IPS-NIHi7 (cell line): ENCODE measurements around the gene GALNT6.

Experiments used
- DNase-seq: peaks from one replicate; pipeline ENCODE4 v3.0.0; 2012; ENCODE audit warnings: mixed read lengths; ENCODE audit errors: extremely low spot score

Gene GALNT6, protein sequence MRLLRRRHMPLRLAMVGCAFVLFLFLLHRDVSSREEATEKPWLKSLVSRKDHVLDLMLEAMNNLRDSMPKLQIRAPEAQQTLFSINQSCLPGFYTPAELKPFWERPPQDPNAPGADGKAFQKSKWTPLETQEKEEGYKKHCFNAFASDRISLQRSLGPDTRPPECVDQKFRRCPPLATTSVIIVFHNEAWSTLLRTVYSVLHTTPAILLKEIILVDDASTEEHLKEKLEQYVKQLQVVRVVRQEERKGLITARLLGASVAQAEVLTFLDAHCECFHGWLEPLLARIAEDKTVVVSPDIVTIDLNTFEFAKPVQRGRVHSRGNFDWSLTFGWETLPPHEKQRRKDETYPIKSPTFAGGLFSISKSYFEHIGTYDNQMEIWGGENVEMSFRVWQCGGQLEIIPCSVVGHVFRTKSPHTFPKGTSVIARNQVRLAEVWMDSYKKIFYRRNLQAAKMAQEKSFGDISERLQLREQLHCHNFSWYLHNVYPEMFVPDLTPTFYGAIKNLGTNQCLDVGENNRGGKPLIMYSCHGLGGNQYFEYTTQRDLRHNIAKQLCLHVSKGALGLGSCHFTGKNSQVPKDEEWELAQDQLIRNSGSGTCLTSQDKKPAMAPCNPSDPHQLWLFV

DNA sequence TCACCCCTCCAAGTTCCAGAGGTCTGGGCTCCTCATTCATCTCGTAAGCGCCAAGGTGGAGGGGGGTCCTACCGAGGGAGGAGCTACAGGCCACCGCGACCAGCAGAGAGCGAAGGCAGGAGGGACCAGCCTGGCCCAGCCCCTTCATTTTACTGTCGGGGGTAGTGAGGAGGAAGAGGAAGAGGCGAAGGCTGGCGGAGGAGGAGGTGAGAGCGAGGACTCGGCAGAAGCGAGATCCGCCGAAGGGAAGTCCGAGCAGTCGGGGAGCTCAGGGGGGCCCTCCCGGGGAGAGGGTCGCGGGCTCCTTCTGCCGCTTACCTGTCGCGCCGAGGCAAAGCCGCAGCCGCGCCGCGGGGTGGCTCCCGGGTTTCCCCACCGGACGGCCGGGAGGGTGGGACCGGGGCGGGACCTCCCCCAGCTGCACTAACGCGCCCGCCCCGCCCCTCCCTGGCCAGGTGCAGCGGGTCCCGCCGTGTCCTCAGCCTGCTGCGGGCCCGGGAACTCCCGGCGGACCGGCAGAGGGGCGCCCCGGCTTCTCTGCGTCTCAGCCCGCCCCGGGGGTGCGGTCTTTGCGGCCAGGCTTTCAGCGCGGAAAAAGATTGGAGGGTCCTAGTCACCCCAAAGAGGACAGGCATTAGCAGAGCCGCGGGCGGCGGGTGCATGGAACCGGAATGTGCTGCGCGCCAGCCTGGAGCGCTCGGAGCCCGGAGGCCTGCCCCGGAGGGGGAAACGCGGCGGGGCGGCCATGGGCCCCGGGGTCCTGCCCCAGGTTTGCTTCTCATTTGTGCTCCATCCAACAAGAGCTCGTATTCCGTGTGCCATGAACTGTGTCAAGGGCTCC is at the start of gene GALNT6:
GALNT6 (minus strand) TSS at position 124 of the 841 bp plus-strand sequence. CDS start 11,625 bp downstream, outside the sequence.
- DNase-seq = peak; percentile 84

DNA sequence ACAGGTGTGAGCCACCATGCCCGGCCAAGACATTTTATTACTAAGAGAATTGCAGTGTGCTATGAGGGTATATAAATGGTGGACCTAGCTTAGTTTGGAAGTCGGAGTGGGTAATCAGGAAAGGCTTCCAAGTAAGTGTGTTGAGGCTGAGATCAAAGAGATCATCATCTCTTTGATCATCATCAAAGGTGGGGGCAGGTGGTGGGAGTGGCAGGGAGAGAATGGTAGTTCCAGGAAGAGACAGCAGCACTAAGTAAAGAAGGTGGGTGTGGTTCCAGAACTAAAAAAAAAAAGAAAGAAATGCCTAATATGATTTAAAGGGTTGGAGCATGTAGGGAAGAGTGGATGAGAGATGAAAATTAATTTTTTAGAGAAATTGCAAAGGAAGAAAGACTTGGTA is 48.1 kb upstream of the GALNT6 start:
- DNase-seq = no peak

DNA sequence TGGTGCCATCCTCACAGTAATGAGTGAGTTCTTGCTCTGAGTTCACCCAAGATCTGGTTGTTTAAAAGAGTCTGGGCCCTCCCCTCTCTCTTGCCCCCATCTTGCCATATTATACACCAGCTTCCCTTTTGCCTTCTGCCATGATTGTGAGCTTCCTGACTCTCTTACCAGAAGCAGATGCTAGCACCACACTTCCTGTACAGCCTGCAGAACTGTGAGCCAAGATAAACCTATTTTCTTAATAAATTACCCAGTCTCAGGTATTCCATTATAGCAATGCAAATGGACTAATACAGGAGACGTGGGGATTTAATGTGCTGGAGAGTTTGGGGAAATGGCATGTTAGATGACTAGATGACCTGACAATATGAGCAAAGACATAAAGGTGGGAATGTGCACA is 46.2 kb upstream of the GALNT6 start:
- no peak for DNase-seq

DNA sequence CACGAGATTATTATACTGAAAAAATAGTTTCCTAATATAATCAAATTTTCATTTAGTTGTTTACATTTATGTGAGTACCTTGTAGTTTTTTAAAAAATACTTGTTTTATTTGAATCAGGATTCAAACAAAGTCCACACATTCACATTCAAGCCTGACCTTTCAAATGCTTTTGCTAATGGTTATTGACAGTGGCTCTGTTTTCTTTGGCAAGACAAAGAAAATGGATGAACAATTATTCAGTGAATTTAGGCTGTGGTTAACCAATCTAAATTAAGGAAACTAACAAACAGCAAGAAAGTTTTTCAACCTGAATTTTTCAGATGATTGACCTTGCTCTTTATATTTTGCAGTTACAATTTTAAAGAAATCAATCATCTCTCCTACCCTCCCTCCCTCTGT is 43.1 kb upstream of the GALNT6 start:
- DNase-seq = no peak

DNA sequence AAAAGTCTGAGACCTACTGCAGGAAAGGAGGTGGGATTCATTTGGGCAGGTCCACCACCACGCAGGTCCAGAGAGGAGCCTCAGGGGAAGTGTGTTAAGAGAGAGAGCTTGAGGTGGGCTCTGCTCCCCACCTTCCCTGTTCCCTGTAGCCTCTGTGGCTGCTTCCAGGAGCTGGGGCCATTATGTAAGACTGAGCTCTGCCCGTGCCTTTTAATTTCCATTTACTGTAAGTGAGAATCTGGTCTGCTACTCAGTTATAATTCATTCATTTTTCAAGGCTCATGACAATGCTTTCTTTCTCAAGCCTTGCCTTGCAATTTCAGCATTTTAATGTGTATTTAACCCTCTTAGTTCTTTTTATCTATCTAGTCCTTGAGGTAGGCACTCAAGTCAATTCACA is 41.7 kb upstream of the GALNT6 start:
- no peak for DNase-seq

DNA sequence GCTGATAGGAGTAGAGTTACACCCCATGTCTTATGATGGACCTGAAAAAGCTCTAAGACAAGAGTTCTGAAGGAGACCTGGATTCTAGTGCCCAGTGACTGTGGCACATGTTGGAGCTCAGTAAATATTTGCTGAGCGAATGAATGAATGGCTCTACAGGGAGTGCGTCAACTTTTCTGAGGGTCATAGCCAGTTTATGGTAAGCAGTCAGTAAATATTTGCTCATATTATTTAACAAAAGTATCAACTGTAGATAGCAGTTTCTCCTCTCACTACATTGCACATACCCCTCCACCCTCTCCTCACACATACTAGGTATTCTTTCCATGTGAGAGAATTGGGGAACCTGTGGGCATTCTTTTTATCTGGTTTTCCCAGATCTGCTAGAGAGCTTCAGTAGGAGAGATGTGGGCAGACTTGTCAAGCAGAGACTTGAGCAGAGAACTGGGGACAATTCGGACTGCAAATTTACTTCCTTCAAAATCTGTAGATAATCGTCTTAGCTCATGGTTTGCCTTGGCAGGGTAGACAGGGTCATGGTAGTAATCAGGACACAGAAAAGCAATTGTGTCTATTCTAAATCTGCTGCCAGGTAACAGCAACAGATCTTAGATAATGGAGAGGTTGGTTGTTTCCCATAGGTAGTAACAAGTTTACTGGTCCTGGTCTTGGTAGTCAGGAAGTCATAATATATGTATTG is 39.1 kb upstream of the GALNT6 start:
- no peak for DNase-seq

DNA sequence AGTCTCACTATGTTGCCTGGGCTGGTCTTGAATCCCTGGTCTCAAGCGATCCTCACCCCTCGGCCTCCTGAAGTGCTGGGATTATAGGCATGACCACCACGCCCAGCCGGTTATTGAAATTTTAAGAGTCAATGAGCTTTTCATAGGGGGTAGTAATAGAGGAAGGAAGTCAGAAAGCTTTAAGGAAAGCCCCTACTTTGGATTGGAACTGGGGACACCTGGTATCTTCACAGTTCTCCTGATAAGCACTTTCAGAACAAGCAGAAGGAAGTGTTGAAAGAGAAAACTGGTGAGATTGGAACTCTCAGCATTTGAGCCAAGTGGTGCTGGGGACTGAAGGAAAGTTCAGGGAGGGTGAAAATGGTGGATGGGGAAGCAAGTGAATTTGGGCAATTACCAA is 38.5 kb upstream of the GALNT6 start:
- DNase-seq = no peak

DNA sequence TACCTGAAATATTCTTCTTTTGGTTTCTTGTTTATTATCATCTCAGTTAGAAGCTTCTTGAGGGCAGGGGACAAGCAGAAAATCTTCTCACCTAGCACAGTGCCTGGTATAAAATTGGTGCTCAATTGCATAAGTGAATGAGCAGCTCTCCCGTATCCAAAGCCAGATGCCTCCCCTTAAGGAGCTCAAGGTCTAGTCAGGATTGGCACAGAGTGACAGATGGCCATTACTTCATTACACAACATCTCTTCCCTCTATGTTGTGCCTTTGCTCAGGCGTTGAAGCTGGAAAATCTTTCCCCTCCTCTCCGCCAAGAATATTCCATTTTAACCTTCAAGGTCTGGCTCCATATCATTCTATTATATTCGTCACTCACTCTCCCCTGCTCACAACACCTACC is 37.0 kb upstream of the GALNT6 start:
- DNase-seq = no peak

DNA sequence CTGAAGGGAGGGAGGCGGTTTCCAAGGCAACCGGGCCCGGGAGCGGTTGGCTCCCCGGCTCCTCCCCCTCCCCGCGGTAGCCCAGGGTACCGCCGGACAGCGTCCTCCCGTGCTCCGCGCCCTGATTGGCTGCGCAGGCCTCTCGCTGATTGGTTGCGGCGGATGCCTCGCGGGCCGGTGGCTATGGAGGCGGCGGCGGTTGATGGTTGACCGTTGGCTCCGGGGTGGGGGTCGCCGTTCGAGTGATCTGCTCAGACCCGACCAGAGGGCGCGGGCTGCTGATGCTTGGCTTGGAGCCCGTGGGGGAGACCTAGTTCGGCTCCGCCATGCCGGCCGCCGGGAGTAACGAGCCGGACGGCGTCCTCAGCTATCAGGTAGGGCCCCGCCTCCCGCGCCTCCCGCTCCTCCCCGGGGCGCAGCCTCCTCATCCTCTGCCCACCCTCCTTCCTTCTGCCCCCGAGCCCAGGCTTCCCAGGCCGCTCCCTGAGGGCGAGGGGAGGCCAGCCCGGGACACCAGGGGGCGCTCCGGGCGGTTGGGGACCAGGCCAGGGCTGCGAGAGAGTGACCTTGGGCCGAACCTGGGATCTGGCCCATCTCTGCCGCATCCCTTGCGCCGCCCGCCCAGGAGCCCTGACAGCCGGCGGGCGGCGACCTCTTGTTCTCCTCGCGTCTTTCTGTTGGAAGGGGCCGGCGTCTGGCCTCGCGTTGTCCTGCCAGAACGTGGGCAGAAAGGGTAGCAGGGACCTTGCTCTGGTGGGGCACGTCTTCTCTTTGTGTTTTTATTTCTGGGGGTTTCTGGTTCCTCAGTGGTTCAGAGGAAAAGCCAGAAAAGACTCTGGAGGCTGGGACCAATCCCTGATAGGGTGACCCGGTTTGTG is 33.7 kb upstream of the GALNT6 start, which contains the start of gene SLC4A8:
SLC4A8 (plus strand) TSS at position 170 of the 878 bp plus-strand sequence; CDS start at position 327, 157 bp downstream.
- peak; percentile 100 for DNase-seq

DNA sequence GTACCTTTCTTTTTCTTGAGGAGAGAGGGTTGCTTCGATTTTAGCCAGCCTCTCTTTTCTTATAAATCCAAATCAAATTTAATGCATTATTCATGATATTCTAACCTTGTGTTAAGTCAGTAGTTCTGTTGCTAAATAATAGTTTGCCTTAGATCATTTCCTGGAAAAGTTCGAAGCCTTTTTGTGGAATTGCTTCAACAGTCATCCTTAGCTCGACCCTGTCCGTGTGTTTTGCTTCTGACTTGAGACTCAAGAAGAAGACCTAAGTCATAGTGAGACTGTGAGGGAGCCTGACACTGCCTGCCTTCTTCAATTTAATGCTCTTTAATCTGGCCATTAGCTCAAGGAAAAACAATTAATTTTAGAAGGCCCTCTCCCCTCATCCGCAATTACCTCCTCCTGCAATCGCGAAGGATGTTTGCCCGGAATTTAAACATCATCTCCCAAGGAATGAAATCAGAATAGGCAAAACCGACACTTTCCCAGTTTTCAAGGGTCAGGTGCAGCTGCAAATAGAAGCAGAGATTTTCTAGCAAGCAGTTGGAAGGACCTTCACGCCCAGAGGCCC is 33.0 kb upstream of the GALNT6 start:
- DNase-seq = no peak

DNA sequence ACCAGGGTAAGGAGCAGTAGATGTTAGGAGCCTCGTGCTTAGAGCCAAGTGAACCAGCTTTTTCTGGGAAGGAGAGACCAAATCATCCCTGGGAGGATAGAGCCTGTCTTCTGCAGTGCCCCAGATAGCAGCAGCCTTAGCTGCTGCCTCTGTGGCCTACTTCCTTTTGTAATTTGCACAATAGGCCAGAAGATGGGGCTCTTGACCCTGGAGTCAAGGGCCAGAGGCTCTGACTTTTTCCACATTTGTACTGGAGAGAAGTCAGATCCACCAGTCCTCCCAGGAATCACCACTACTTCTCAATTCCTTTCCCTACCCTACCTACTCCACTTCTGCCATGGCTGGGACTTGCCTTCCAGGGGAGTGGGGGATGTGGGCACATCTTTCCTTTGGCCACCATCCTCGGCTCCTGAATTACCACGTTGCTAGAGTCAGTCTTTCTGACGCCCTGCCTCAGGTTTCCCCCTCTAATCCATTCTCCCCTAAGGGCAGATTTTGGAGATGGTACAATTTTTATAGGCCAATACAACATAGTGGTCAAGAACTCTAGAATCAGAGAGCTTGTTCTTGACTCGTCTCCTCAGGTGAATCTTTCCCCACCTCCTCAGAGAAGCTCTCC is 30.2 kb upstream of the GALNT6 start:
- peak; percentile 70 for DNase-seq

DNA sequence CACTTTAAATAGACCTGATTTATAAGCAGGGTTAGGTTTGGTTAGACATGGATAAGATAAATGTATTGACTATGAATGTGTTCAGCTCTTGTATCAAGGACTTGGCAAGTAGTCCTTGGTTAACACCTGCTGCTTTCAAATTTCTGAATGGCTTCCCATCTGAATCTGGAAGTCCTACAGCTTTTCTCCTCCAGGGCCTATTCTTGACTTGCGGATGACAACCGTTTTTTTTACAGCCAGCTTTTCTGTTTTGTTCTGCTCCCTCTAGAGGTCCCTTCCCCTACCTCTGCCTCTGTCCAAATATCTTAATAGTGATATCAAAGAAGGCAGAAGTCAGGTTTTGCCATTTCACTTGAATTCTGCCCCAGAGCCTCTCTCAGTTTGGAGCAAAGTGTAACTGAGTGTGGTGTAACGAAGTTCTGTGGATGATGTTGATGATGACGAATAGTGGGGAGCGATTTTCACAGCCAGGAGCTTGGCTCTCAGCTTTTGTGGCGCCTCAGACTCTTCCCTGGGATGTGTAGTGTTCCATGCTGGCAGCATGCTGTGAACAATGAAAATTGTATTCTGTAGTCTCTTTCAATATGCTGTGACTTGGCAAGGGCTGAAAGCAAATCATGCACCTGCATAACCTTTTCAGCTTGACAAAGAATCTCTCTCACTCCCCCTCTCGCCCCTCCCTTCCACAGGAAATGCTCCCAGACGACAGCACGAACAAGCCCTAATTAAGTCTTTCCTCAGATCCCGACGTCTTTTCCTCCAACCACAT is 28.4 kb upstream of the GALNT6 start:
- DNase-seq = peak; percentile 39

DNA sequence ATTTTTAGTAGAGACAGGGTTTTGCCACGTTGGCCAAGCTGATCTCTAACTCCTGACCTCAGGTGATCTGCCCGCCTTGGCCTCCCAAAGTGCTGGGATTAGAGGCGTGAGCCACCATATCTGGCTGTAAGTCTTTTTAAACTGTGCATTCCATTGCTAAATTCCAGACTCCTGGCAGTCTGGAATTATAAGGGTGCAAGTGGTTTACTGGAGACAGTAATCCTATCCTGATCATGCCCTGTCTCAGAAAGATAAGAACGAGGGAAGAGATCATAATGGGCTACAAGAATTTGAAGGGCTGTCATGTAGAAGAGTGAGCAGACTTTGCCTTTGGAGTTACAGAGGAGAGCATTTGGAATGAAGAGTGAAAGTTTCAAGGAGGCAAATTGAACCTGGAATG is 26.6 kb upstream of the GALNT6 start:
- no peak for DNase-seq

DNA sequence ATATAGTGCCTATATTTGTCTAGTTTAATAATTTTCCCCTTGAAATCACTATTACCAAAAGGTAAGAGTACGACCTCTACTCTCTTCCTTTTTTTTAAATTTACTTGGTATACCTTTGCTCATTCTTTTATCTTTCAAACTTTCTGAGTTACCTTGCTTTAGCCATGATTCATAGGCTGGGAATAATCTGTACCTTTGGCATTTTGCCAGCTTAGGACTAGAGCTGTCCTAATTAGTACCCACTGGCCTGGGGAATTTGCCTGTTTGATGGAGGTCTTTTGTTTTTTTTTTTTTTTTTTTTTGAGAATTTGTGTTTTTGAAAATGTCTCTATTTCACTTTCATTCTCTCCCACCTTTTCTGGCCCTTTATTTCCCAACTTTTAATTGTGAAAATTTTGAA is 24.7 kb upstream of the GALNT6 start:
- no peak for DNase-seq

DNA sequence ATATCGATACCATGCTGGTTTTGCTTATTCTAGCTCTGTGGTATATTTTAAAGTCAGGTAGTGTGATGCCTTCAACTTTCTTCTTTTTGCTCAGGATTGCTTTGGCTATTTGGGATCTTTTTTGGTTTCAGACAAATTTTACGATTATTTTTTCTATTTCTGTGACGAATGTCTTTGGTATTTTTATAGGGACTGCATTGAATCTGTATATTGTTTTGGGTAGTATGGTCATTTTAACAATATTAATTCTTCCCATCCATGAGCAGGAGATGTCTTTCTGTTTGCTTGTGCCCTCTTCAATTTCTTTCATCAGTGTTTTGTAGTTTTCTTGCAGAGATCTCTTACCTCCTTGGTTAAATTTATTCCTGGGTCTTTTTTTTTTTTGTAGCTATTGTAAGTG is 22.6 kb upstream of the GALNT6 start:
- DNase-seq = no peak

DNA sequence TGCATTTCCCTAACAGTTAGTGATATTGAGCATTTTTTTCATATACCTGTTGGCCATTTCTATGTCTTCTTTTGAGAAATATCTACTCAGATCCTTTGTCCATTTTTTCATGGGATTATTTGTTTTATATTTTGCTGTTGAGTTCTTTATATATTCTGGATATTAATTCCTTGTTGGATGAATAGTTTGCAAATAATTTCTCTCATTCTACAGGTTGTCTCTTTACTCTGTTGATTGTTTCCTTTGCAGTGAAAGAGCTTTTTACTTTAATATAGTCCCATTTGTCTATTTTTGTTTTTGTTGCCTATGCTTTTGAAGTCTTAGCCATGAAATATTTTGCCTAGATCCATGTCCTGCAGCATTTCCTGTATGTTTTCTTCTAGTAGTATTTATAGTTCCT is 21.9 kb upstream of the GALNT6 start:
- DNase-seq = no peak

DNA sequence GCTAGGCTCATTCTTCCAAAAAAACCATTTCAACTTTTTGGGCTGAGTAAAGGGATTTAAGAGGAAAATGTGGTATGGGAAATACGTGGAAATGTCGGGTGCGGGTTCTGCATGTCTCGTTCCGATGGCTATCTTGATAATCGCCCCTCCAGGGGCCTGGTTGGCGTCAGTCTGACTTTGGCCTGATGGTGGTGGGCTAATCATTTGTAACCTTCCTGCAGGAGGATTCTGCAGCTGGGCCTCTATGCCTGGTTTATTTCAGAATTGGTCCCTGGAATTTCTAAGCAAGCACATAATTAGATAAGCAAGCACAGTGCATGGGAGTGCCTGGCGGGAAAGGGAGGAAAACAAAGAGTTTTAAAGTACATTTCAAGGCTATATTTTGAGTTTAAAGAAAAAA is 18.6 kb upstream of the GALNT6 start:
- no peak for DNase-seq

DNA sequence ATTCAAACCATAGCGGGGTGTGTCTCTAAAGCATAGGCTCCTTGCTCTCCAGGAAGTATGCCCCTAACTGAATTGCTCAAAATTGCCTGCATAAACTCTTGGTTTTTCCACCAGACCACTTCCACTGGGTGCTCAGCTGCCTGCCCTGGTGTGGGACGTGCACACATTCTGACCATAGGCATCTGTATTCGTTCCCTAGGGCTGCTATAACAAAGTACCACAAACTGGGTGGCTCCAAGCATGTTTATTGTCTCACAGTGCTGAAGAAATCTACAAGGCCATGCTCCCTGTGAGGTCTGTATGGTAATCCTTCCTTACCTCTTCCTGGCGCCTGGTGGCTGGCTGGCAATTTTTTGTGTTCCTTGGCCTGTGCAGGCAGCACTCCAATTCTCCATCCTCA is 16.4 kb upstream of the GALNT6 start:
- DNase-seq = no peak

DNA sequence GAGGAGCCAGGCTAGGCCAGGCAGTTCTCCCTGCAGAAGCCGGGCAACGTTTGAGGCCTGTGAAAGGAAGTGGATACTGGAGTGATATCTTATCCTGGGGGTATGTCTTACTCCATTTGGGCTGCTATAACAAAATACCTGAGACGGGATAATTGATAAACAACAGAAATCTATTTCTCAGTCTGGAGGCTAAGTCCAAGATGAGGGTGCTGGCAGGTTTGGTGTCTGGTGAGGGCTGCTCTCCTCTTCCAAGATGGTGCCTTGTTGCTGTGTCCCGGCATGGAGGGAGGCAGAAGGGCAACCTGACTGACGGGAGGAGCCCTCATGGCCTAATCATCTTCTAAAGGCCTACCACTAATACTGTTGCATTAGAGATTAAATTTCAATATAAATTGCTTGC is 15.7 kb upstream of the GALNT6 start:
- no peak for DNase-seq
